Stimulated activated CD8-positive, alpha-beta memory T cell treated with anti-CD3 and anti-CD28 coated beads, Interleukin-12 subunit alpha, Interleukin-12 subunit beta, amount 100 ng/mL, for 1 hour (primary cell): Measurements from ENCODE around the gene CACUL1.
"Not testable (repeated sequence)": the region's sequence is repeated elsewhere in the genome, so short reads cannot be mapped to it uniquely, and the experiment has no call there.

Experiments used
- DNase-seq: peaks from one replicate; pipeline ENCODE4 v3.0.0-alpha.2; 2020; ENCODE audit warnings: low read depth

Gene CACUL1

GRCh38 chr10:118682533-118682932 is 72.2 kb downstream of the CACUL1 start:
- DNase-seq, result no peak

GRCh38 chr10:118680197-118680596 is 74.6 kb downstream of the CACUL1 start:
- no peak for DNase-seq

- no peak for DNase-seq
Measured at GRCh38 chr10:118674226-118674919, 80.4 kb downstream of the CACUL1 start.

GRCh38 chr10:118672766-118673715 is 81.7 kb downstream of the CACUL1 start:
- DNase-seq, result no peak

- DNase-seq, result no peak
Measured at GRCh38 chr10:118672153-118672552, 82.6 kb downstream of the CACUL1 start.

GRCh38 chr10:118671221-118671620 is 83.5 kb downstream of the CACUL1 start:
- DNase-seq, result not testable (repeated sequence)

- no peak for DNase-seq
Measured at GRCh38 chr10:118670472-118671124, 84.2 kb downstream of the CACUL1 start.

GRCh38 chr10:118669835-118670234 is 84.9 kb downstream of the CACUL1 start:
- DNase-seq, result no peak

- no peak for DNase-seq
Measured at GRCh38 chr10:118669020-118669791, 85.6 kb downstream of the CACUL1 start.

- DNase-seq, result no peak
Measured at GRCh38 chr10:118668228-118668952, 86.4 kb downstream of the CACUL1 start.

GRCh38 chr10:118667732-118668131 is 87.0 kb downstream of the CACUL1 start:
- no peak for DNase-seq

- DNase-seq, result no peak
Measured at GRCh38 chr10:118666350-118666749, 88.4 kb downstream of the CACUL1 start.

GRCh38 chr10:118664321-118664720 is 90.4 kb downstream of the CACUL1 start:
- no peak for DNase-seq

- no peak for DNase-seq
Measured at GRCh38 chr10:118663176-118663575, 91.6 kb downstream of the CACUL1 start.

GRCh38 chr10:118662228-118663035 is 92.3 kb downstream of the CACUL1 start:
- no peak for DNase-seq

GRCh38 chr10:118658762-118659161 is 96.0 kb downstream of the CACUL1 start:
- no peak for DNase-seq

GRCh38 chr10:118658168-118658567 is 96.6 kb downstream of the CACUL1 start:
- DNase-seq, result not testable (repeated sequence)

GRCh38 chr10:118645294-118645693 is 109.5 kb downstream of the CACUL1 start:
- DNase-seq, result not testable (repeated sequence)

GRCh38 chr10:118642228-118642627 is 112.5 kb downstream of the CACUL1 start:
- no peak for DNase-seq

- no peak for DNase-seq
Measured at GRCh38 chr10:118638680-118639079, 116.1 kb downstream of the CACUL1 start.
